GM18861 (cell line): ENCODE results near the gene ABTB2.

Source experiments
- ATAC-seq: cut with Tn5 transposase; IDR thresholded peaks from one replicate; pipeline ENCODE4 v1.9.1; 2021; ENCODE audit not compliant: unreplicated experiment

Gene ABTB2

DNA sequence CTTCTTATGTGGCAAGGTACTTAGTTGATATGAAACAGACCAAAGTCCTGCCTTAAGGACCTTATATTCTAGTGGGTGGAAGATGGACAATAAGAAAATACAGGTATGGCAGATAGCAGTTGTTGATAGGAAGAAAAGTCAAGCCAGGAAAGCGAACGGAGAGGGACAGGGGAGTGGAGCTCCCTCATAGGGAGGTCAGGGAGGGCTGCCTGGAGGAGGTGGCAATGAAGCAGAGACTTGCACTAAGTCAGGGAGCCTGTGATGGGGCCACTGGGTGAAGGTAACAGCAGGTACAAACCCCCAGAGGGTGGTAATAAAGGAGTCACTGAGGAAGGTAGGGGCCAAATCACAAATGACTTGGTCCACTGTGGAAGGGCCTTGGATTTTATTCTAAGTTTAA is 65.3 kb downstream of the ABTB2 start:
- ATAC-seq: no peak

DNA sequence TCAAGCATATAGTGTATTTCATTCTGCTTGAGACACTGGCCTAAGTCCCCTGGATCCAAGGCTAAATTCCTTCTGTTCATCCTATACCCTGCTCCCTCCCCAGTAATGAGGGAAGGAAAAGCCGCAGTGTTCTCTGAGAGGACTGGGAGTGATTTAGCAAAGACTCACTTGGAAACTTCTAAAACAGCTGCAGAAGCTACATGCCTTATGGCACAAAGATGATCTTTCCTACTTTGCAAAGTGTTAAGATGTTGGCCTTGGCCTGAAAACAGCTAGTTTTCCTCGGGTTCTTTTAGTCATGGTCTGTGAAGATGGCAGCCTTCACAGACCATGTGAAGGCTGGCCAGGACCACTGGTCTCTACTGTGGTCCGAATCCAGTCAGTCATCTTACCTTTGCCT is 65.7 kb downstream of the ABTB2 start:
- ATAC-seq: no peak

DNA sequence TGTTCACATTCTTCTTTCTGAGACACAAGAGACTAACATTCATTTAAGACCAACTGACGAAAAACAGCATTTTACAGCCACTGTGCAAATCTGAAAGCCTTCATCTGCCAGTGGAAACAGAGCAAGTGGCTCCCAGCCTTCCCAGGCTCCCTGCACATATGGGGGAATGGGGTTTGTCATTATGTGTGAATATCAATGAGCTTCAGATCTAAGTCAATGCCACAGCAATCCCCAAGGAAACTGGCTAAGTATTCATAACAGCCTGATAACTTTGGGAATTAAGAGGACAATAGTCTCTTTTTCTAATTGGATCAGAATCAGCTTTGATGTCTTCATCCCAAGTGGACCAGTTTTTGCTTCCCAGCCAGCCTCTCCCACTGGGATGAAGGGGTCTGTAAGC is 66.9 kb downstream of the ABTB2 start:
- ATAC-seq: no peak

DNA sequence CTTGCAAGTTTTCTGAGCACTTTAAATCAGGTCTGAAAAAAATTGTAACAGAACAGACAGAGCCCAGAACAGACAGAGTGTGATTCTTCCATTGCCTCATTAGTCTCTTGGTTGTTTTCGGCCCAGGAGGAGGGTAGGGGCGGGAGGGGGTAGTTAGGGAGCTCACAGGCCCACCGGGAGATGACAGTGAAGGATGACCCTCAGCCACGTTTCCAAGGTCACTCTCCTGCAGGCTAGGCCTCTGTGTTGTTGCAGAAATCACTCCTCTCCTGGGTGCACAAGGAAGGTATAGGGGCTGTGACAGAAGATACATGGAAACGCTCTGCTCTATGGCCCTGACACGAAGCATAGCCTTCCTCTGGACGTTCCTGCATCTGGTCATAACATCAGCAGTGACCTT is 69.3 kb downstream of the ABTB2 start:
- ATAC-seq: no peak

DNA sequence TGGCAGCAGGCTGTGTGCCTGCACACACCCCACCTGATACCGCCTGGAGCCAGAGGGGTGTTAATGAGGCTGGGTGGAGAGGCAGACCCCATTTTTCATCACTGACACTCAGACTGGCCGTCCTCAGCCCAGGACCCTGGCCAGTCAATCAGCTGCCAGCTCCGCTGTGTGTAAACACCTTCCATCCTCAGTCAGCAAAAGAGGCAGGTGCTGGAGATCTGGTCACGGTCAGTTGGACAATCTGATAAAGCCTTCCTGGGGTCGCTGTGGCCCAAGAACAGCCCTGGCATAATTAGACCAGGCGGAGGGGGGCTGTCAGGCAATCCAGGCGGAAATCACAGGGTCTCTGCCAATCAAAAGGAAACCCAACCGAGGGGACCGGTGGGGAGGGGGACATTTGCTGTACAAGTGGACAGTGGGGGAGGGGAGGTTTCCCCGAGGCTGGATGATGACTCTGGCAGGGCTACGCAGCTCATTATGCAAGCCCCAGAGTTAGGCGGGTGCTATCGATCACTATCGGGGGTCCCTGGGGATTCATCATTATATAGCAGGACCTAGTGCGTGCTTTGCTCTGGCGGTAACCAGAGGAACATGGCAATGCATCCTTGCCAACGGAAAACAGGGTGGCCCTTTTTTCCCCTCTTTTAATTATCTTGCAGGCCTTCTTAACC is 72.9 kb downstream of the ABTB2 start:
- no peak for ATAC-seq

DNA sequence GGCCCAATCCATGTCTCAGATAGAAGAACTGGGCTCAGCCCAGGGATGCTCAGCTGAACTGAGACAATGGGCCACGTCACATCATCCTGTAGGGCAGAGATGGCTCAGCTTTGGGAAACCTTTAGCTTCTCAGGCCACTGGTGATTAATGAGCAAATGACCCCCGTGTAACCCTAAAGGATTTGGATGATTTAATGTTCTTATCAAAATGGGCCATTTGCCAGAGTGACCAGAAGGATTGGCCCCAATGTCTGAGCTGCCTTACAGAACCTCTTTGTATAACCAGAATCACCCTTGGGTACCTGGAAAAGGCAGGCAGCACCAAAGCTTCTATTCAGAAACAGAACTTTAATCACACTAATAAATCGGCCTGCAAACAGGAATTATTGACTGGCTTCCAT is 73.7 kb downstream of the ABTB2 start:
- ATAC-seq: no peak

DNA sequence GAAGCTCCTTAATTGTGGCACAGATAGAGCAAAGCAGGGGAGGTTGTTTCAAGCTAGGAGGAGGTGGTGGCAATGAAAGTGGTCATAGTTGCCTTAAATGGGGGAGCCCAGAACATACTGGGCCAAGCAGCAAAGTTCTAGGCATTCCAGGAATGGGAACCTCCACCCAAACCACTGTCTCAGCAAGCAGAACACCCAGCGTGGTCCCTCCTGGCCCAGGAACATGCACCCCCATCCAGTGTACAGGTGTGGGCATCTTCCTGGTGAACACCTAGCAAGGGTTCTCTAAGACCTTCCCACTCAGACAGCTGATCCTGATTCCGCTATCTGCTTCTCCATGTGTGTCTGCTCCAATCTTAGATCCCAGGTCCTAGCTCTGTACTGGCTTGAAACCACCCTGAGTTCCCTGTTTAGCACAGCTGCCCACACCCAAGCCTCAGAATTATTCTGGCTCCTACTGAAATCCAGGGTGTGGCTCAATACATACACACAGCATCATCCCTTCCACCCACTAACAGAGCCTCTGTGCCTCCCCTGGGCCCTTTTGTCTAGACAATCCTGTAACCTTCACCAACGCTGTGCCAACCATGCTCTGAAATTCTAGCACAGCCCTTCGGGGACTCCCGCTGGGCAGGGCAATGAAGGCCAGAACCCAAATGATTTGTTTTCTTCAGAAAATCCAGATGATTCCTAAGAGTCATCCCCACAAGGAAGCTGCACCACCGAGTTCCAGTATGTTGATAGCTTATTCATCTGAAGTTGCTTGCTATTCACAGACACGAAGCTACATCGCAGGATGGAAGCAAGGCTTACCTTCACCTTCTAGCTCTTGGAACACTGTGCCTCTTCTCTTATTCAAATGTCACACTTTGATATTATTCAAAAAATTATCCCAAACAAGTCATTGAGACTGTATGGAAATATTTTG is 76.6 kb downstream of the ABTB2 start:
- no peak for ATAC-seq

DNA sequence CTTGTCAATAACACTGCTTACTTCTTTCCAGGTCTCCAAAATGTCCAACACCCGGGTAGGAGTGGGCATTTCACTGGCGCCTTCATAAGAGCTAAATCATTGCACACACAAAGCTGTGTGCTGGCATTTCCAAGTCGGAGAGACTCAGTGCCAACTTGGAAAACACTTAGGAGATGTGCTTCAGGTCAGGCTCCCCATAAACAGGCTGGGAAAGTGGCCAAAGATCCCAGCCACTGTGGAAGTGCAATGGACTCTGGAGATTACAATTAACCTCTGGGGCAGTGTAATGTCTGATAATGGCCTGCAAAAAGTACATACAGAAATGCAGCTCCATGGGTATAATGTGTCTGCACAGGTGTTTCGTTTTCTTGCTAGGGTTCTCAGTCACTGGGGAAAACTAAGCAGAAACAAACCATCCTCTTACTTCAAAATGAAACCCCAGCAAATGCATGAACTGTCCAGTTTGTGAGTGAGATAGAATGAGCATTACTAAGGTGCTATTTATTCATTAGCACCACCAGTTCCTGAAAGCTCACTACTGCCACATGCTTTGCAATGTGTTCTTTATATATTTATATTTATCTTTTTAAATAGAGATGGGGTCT is 79.0 kb downstream of the ABTB2 start:
- peak; percentile 88 for ATAC-seq

DNA sequence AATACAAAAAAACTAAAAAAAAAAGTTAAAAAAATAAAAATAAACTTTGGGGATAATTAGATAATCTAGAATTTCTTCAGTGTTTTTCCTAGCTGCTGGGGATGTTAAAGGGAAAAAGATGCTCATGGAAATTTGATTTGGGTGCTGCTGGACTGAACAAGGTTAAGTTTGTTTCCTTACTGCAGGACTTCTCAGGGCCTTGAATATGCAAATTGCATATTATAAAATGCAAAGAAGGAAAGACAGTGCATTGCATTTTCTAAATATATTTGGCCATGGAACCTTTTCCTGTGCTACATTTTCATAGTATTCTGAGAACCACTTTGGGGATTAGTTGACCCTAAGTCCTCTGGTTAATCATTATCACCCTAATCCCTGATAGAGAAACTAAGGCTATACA is 79.6 kb downstream of the ABTB2 start:
- no peak for ATAC-seq

DNA sequence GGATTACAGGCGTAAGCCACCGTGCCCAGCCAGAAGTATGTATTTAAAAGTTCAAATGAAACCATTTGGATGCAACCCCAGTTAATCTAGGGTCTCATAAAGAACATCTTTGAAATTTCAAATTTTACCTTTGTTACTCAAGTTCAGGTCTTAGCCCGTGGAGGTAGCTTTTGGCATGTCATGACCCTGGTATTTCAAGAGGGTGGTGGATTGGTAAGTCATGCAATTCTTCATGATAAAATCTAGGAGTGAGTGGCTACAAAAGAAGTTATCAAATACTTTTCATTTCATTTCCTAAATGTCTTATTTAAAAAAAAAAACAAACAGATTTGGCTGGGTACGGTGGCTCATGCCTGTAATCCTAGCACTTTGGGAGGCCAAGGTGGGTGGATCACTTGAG is 80.6 kb downstream of the ABTB2 start:
- no peak for ATAC-seq

DNA sequence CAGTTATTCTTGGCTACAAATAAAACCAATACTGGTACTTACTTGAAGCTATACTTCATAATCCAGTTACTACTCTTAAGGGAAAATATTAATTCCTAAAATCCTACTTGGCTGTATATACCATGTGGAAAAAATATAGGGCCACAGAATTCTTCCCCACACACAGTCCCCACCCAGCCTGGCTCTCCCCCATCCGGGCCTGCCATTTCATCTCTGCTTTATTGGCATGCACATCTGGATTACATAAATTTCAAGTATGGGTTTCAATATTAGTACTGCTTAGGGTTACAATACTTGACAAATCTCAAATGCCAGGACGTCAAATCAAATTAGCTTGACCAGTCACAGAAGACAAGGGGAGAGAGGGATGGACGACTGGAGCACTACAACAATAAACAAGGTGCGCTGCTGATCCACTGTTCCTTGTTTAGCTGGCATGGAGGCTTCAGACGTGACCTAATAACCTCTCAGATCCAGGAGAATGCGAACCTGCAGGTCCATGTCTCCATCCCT is 81.4 kb downstream of the ABTB2 start:
- ATAC-seq: no peak

DNA sequence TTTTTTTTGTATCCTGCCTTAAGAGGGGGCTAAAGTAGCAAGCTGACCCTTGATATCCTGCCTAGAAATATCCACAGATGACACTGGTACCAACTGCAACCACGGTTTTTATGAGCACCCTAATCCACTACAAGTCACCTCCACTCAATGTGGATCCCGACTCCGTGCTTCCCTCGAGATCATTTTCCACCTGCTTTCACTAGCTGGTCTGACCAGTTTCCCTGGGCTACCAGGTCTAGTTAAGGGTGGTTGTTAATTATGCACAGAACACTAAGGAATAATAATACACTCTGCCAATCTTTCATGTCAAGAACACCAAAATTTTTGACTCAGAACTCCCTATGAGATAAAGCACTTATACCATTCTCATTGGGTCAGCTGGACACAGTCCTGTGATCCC is 82.3 kb downstream of the ABTB2 start:
- no peak for ATAC-seq

DNA sequence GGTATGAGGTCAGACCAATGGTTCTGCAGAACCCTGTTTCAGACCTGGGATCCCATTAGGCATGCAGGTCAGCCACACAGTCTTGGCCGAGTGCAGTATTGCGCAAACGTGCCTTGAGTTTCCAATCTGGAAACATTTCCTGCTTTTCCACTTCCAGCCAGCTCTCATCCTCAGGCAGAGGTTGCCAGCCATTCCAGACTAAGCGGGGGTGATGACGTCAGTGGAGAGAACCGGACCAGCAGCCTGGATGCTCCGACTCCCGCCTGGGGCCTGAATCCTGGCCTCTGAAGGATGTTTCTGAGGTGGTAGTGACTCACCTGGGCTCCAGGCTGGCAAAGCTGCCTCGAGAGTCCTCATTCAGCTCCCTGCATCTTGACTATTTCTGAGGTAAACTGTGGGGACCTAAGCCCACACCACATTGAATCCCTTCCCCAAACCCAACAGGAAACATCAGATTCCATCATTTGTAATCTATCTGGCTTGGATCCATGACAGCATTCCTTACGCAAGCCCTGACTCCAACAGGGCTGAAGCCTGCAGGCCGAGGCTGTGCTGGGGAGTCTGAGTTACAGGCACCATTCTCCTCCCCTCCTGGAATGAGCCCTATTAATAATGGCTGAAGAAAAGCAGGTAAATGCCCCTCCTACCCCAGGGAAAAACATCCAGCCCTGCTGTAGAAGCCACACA is 83.0 kb downstream of the ABTB2 start:
- no peak for ATAC-seq

DNA sequence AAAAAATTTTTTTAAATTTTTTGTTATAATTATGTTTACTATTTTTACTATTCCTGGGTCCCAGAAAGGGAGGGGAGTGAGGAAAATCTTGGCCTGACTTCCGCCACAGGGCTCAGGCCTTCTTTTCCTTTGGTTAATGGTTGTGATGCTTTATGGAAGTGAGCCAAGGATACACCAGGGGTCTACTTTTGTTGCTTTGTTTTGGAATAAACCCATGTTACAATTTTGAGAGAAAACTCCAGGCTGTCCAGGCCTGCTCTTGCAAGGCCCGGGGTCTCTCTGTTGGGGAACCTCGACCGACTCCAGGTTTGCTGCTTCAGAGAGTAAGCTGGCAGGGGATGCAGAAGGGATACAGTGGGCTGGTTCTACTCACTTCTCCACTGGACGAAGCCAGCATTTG is 84.7 kb downstream of the ABTB2 start:
- ATAC-seq: no peak

DNA sequence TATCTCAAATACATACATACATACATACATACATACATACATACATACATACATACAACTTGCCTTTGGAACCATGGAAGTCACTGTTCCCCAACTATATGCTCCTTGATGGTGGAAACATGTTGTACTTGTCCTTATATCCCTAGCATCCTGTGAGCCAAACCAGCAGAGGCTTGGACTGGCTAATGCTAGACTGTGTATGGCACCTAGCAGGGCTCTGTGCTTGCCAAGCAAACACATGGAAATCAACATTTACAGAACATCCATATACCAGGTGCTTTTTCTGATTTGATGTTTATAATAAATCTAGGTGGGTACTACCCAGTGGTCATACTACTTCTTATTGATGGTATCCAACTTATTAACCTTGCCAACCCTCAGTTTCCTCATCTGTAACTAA is 86.1 kb downstream of the ABTB2 start:
- no peak for ATAC-seq

DNA sequence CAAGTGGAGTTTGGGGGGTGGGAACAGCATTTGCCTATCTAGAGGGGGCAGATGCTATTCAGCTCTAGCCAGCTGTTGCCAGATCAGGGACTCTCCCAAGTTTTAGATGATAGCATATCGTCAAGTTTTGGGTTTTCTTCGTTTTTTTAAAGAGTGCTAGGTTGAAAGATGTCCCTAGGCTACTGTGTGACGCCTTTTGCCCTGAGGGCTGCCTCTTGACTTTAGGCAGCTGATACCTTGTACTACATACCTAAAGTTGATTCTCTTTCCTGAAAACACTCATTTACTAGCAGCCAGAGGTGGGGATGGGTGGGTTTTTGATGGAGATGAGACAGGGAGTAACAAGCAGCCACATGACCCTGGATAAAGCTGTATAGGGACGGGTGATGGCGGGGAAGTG is 87.1 kb downstream of the ABTB2 start:
- no peak for ATAC-seq

DNA sequence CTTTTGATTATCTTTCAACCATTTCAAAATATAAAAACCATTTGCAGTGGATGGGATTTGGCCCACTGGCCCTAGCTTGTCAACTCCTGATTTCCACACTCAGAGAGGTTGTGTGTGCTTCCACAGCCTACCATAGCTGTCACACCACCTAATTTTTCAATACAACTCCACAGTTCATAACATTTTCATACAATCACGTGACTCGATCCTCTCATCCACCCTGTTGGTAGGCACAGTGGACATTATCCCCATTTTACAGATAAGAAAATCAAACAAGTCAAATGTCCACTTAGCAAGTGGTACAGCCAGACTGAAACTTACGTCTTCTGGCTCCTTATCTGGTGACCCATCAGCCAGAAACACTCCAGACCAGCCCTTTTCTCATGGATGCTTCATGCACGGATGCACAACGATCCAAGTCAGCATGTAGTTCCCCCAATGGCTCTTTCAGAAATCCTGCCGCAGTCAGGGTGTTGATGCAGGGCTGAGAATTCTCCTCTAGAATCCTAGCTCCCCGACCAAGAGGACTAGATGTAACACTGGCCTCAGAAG is 88.0 kb downstream of the ABTB2 start:
- no peak for ATAC-seq

DNA sequence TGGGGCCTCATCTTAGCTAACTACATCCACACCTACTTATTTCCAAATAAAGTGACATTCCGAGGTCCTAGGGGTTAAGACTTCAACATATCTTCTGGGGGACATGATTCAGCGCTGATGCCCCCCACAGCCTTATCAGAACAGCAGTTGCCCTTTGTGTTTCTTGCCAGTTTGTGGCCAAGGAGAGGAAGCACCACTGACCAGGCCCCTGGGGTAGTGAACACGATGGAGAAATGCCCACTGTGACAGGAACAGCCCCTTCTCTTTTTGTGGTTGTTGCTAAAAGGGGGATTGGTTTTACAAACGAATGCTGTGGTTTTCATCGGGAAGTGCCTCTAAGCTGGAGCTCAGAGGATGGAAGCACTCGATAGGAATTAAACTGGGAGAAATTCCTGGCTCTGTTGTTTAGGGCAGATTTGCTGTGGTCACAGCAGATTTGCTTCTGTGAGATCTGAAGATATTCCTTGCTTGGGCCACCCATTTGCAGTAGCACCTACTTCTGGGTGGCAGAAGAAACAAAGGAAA is 88.8 kb downstream of the ABTB2 start:
- ATAC-seq: no peak

DNA sequence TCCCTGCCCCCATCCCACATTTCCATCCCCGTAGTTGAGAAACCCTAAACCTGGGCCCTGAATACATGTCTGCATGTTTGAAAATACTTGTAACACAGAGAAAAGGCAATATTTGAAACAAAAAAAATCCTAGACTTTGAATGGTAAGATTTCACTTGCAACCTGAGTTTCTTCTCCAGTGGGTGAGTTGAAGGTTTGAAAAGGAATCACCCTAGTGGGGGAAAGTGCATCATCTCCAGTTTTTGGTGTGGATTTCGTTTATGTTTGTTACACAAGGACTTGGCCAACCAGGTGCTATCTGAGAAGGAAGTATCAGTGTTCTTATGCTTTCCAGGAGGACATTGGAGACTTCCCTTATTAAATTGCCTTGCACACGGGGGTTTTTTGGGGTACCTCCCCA is 90.4 kb downstream of the ABTB2 start:
- no peak for ATAC-seq

DNA sequence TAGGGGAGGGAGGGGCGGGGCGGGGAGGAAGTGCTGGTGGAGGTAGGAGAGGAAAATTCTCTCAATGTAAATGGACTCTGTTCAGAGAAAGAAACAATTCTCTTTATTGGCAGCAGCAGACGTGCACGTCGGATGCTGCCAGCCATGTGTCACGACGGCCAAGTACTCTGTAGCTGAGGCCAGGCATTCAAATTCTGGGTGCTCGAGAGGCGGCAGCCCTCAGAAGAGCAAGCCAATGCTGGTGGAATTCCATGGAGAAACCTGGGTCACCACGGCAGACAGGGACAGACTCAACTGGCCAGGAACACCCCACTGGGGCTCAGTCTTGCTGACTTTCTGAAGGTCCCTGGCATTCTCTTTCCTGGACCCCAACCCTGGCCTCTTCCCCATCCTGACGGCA is 90.8 kb downstream of the ABTB2 start:
- no peak for ATAC-seq
